ENCODE results near the gene ELMO3. TPM values are rescaled to one million over a fixed set of nuclear protein-coding genes. Genes with fewer than 3 reads are reported as not detected.
A peak's percentile ranks its signal among the peaks of the same experiment; 100 is the strongest.

Gene ELMO3
- total RNA-seq, 2 experiments from 2014 or later: 7.6 to 7.8 TPM

DNA sequence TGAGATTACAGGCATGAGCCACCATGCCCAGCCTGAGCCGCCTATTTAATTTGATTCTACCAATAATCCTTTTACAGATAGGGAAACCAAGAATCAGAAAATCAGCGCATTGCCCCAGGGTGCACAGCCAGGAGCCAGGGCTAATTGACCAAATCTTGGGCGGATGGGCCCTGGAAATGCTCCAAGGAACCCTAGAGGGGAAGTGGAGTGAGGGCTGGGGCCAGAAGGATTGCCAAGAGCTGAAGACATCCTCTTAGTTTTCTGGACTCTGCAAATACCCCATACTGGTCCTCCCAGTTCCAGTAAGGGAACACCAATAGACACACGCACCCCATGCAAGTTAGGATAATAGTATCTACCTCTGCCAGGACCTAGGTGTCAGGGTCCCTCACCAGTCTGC lies 44.5 kb downstream of the ELMO3 start:
- no peaks in the 10 kb centered on the region for H3K9me2 ChIP-seq (ENCODE audit: insufficient read depth, low read length)
- ChIA-PET CTCF (ENCODE audit: unreplicated experiment) (interaction anchor here (0.7 kb wide), 1 partner anchor 21 kb away, joined by 3 read pairs; no protein-coding TSS in a partner anchor), POLR2A (interaction anchor here (1.0 to 2.5 kb wide), 2 partner anchors 15 to 25 kb away, joined by 3 to 8 read pairs; no protein-coding TSS in a partner anchor)
- BruUV-seq (replicated peaks): no TSS peak
- TF ChIP-seq, protein P1, sequence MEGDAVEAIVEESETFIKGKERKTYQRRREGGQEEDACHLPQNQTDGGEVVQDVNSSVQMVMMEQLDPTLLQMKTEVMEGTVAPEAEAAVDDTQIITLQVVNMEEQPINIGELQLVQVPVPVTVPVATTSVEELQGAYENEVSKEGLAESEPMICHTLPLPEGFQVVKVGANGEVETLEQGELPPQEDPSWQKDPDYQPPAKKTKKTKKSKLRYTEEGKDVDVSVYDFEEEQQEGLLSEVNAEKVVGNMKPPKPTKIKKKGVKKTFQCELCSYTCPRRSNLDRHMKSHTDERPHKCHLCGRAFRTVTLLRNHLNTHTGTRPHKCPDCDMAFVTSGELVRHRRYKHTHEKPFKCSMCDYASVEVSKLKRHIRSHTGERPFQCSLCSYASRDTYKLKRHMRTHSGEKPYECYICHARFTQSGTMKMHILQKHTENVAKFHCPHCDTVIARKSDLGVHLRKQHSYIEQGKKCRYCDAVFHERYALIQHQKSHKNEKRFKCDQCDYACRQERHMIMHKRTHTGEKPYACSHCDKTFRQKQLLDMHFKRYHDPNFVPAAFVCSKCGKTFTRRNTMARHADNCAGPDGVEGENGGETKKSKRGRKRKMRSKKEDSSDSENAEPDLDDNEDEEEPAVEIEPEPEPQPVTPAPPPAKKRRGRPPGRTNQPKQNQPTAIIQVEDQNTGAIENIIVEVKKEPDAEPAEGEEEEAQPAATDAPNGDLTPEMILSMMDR (conservative IDR thresholded peaks at IDR 0.05; ENCODE audit: low read length): no peak
- TF ChIP-seq EZH2phosphoT487 (IDR thresholded peaks at IDR 0.05; ENCODE audit: borderline replicate concordance, low read depth, low read length): no peak
- H3K4me2 ChIP-seq (ENCODE audit: low read length): peak overlapping the region; percentile 94
- H3K27ac ChIP-seq (ENCODE audit: low read depth, low read length, poor library complexity, severe bottlenecking): peak overlapping the region; percentile 70
- intact Hi-C loops (cut with micrococcal nuclease; ENCODE audit: unreplicated experiment): no loop called here
- H2AFZ ChIP-seq (ENCODE audit: low read length): no peak overlapping the region
- H3K36me3 ChIP-seq (ENCODE audit: insufficient read depth, low read length): no peaks in the 10 kb centered on the region
- H3K4me3 ChIP-seq (ENCODE audit: low read depth, low read length, poor library complexity, severe bottlenecking): peak overlapping the region; percentile 86
- no peaks in the 10 kb centered on the region for H3K9me3 ChIP-seq (ENCODE audit: low read length)
- no peaks in the 10 kb centered on the region; the same call in 1 of the 2 replicates for H3K79me2 ChIP-seq (ENCODE audit: insufficient read depth, low read depth, low read length)
- DNase-seq (ENCODE audit: low spot score): no peak
- H4K20me1 ChIP-seq (ENCODE audit: insufficient read depth, low read length): no peaks in the 10 kb centered on the region
- H3K4me1 ChIP-seq (ENCODE audit: insufficient read depth, low read length, poor library complexity, severe bottlenecking): peaks cover 59% of the 10 kb centered on the region

DNA sequence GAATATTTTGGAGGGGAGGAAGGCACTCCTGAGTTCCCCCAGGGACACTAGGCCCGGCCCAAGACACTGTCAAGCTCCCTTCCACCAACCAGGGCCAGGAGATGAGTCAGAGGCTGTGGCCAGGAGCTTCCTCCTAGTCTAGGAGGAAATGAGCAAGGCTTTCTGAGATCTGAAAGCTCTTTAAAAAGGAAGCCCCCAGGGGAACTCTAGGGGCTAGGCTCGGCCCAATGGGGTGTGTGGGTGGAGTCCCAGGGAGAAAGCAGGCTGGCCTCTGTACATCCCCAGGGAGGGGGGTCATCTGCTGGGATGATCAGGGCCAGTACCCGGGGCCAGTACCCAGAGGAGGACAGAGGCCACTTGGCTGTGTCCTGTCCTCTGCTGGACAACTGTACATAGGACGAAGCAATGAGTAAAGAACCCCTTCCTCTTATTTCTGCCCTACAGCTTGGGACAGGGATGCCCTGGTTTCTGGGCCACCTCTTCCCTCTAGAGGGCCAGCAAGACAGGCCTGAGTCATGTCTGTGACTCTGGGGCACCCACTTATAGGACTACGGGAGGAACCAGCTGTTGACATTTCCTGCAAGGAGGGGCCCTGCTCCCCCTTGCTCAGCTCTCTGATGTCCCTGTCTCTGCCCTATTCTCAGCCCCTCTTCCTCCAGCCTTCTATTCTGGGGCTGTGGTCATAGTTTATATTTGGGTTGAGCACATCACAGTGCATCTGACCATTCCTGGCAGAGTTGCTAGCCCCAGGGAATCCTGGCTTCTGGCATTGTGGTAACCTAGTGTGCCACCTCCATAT lies 45.7 kb downstream of the ELMO3 start:
- H4K20me1 ChIP-seq (ENCODE audit: insufficient read depth, low read length): no peaks in the 10 kb centered on the region
- peaks cover 61% of the 10 kb centered on the region for H3K4me1 ChIP-seq (ENCODE audit: insufficient read depth, low read length, poor library complexity, severe bottlenecking)
- ChIA-PET CTCF (ENCODE audit: unreplicated experiment) (interaction anchor here (0.5 to 1.4 kb wide), 2 partner anchors 18 to 79 kb away, joined by 3 to 4 read pairs; partner anchors contain the start of gene TMEM208), POLR2A (interaction anchor here (0.5 to 2.5 kb wide), 15 partner anchors 8 to 759 kb away, joined by 3 to 11 read pairs (median 3); partner anchors contain the start of genes E2F4, FBXL8, TMEM208 and TRADD)
- no peaks in the 10 kb centered on the region for H3K9me3 ChIP-seq (ENCODE audit: low read length)
- H3K36me3 ChIP-seq (ENCODE audit: insufficient read depth, low read length): no peaks in the 10 kb centered on the region
- H3K4me3 ChIP-seq (ENCODE audit: low read depth, low read length, poor library complexity, severe bottlenecking): peak overlapping the region; percentile 86
- no peaks in the 10 kb centered on the region for H3K9me2 ChIP-seq (ENCODE audit: insufficient read depth, low read length)
- no peak overlapping the region for H2AFZ ChIP-seq (ENCODE audit: low read length)
- no peaks in the 10 kb centered on the region; the same call in 1 of the 2 replicates for H3K79me2 ChIP-seq (ENCODE audit: insufficient read depth, low read depth, low read length)
- no TSS peak for BruUV-seq (replicated peaks)
- TF ChIP-seq, protein P1 (conservative IDR thresholded peaks at IDR 0.05; ENCODE audit: low read length): no peak
- TF ChIP-seq EZH2phosphoT487 (IDR thresholded peaks at IDR 0.05; ENCODE audit: borderline replicate concordance, low read depth, low read length): no peak
- peak; percentile 91 for DNase-seq (ENCODE audit: low spot score)
- H3K4me2 ChIP-seq (ENCODE audit: low read length): peak overlapping the region; percentile 94
- H3K27ac ChIP-seq (ENCODE audit: low read depth, low read length, poor library complexity, severe bottlenecking): peak overlapping the region; percentile 70
- intact Hi-C loops (cut with micrococcal nuclease; ENCODE audit: unreplicated experiment): no loop called here
